DLD1 (cell line): Measurements from ENCODE around the gene MAGI1.
"Not testable (repeated sequence)": the region's sequence is repeated elsewhere in the genome, so short reads cannot be mapped to it uniquely, and the experiment has no call there.

Experiments used
- in situ Hi-C: cut with HindIII; loops from 2 replicates; pipeline ENCODE4 v1.10.0; 2017; ENCODE audit warnings: low sequenced_read_pairs

MAGI1 gene

DNA sequence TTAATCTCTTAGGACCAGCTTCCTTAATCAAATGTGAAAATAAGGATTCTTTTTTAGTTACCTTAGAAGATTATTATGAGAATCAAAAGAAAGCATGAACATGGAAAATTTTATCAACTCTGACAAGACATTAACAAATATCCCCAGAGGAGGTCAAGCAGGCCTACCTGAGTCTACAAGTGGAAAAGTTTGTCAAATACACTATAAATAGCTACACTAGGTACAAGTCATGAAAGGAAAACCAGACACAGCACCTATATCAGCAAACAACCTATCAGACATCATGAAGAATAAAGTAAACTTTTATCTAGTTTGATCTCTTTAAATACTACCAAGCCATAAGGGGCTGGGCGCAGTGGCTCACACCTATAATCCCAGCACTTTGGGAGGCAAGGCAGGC lies 126.1 kb downstream of the MAGI1 start:
- in situ Hi-C loops: no loop called here

DNA sequence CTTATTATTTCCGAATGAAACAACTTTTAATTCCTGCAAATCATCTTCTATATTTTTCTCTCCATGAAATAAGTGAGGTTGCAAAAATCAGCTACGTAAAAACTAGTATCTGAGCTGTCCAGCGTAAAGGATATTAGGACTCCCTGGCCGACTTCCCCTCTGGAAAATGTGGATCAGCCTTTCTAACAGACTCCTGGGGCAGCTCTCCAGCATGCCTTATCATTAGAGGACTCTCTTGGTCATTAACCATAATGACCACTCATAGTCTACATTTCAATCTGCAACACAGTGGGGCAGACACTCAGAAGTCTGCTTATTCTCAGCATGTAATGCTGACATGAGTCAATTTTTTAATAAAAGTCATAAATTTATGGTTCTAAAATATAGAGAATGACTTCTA lies 130.1 kb downstream of the MAGI1 start:
- in situ Hi-C loops: no loop called here

DNA sequence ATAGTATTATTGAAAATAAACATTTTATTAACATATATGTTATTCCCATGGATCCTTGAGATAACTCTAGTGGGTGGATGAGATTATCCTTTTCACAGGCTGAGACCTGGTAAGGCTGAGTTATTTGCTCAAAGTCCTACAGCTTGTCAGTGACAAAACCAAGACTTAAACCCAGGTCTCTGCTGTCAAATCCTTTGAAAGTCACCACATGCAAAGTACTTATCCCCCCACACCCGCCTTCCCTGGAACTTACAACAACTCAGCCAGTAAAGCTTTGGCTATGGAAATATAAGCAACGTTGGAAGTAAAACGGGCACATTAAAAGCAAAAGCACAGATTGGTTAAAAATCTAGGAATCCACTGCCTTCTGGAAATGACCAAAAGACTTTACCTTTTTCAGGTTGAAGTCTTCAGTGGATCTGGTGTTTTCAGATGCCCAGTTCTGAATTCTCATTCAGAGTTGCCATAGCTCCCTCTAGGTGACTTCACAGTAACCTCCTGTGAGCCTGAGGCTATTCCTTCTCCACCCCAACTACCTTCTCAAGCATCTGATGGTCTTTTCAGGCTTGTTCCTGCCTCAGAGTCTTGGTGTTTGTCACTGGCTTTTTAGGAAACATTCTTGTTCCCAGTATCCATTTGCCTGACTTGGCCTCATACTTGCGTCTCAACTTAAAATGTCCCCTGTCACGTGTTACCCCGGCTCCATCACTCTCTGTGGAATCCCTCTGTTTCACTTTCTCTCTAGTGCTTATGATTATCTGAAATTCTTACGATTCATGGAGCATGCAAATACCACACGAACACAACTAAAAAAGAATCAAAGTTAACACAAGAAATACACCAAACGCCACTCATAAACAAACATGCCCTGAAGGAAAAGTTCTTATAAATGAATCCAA lies 131.2 kb downstream of the MAGI1 start:
- in situ Hi-C loops: no loop called here

DNA sequence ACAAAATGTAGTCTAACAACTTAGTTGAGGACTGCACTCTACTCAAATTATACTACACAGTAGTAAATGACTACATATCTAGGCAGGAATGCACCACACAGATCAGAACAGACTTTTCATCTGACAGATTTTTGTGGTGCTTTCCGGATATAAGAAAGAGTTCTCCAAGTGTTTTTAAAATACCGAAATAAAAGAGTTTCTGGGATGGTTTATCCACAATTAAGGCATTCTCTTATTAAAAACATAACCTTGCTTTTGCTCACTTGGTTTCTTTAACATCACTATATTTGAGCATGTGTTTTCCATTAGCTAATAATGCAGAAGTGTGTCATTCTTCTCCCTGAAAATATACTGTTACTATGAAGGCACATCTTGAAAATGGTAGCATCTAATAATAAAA lies 132.9 kb downstream of the MAGI1 start:
- in situ Hi-C loops: no loop called here

DNA sequence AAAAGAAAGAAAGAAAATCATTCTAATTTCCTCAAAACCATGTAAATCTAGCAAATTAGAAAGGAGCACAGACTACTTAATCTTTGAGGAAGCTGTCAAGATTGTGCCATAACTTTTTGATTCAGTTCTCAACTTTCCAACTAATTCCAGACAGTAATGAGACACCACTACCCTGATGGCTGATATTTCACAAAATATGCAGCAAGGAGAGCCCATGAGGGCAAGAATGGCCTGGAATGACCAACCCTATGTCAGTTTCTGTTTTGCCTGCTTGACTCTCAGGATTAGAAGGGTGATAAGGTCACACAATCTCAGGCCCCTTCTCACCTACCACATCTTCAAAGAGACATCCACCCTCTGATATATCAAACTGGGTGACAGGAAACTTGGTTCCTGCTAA lies 134.7 kb downstream of the MAGI1 start:
- in situ Hi-C loops: no loop called here

DNA sequence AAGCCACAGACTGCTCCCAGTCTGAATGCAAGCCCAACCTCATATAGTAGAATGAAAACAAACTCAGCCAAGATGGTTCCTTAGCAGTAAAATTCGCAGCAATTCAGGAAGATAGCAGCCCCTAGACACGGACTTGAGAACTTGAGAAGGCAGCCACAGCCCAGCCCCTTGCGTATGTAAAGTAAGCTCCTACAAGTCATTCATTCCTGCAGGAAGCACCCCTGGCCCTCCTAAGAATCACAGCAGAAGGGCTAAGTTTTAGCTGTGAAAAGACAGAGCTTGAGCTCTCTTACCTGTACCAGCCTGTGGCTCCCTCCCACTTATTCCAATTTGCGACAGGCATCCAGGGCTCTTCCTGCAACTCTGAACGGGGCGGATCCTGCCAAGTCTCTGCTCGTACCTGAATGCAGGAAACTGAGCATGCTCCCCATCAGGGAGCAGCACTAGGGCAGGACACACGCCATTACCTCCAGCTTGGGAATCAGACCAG lies 136.4 kb downstream of the MAGI1 start:
- in situ Hi-C loops: no loop called here

DNA sequence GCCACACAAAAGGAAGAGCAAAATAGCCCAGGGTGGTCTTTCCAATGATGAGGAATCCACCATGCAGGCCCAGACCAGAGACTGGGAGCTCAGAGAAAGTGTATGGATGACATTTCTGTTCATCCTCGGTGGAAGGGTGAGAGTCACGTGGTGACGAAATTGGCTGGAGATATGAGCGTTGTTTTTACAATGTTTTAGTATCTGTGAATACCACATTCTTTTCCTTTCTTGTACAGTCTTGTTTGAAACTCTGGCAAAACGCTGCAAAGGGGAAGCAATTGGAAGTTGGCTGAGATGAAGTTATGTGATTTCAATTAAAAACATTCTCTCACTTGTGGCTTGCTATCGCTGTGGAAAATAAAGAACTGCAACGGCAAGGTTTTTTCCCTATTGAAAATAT lies 137.5 kb downstream of the MAGI1 start:
- in situ Hi-C loops: no loop called here

DNA sequence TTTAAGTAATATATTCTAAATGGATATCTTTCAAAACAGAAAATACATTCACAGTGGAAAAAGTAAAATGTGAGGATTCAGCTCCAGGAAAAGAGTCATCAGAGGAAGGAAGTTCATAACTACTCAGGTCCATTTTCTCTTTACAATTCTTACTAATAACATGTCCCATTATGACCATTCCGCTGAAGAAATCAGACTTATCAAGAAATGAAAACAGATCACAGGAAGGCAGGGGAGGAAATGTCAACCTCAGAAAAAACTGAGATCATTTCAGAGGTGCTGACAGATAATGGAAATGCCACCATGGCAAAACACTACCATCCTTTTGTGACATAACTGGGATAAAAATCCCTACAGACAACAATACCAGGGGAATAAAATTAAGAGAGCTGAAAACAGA lies 139.5 kb downstream of the MAGI1 start:
- in situ Hi-C loops: no loop called here

DNA sequence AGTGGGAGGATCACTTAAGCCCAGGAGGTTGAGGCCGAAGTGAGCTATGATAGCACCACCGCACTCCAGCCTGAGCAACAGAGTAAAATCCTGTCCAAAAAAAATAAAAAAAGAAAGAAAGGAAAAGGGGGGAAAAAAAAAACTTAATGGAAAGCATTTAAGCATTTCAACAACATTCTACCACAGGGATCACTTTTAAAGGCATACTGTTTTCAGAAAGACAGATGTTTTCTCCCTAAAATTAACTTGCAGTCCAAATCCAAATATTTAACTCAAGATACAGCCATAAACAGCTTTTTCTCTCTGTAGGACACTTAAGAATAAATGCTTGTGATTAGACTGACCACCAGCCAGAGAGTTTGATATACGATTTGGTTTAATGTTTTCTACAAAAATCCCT lies 141.0 kb downstream of the MAGI1 start:
- in situ Hi-C loops: no loop called here

DNA sequence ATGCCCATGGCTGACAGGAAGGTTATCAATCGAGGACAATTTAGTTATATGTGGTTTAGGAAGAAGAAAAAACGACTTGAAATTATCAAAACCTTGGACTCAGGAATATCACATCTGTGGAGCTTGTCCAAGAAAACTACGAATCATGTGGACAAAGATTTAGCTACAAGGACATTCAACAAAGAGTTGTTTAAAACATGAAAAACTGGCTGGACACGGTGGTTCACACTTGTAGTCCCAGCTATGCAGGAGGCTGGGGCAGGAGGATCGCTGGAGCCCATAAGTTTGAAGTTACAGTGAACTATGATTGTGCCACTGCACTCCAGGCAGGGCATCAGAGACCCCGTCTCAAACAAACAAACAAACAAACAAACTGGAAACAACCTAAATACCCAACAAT lies 142.4 kb downstream of the MAGI1 start:
- in situ Hi-C loops: no loop called here

DNA sequence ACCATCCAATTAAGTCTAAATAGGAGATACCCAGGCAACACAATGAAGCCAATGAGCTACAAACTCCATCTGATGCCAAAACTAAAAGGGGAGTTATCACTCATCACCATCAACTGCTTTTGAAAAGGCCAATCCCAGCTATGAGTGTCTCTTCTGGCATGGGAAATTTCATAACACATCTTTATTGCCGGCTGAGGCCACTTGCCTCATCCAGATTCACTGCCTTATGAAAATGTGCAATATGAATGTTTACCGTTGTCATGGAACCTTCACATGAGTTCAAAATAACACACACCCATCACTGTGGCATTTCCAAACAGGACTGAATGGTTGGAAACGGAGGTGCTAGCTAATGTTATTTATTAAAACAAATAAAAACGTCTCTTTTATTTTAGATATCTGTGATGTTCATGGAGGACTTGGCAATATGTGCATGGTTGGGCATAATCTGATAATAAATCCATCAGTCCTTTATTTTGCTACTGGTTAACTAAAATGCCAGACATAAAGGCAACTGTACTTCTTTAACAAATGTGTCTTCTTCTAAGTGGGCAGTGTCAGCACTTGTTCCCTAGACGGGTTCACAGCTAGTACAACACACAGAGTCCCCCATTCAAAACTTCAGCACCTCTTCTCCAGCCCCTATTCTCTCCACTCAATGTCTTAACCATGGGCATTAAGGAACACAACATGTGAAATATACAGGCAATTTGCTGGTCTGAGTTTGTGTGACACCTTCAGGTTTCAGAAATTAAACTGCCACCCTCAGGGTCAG lies 143.9 kb downstream of the MAGI1 start:
- in situ Hi-C loops: no loop called here

DNA sequence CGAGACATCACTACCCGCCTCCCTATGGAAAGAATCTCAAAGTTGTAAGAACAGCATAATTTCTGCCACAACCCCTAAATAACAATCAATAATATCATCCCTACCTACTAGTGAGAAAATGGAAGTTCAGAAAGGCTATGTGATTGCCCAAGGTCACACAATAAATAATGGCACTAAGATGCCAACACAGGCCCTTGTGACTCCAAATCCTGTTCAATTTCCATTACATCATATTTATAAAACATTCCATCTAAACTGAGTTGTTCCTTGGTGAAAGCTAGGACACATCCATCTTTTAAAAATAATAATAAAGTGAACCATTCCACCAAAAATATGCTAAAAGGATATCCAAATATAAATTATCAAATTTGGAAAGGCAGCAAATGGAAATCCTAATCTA lies 144.6 kb downstream of the MAGI1 start:
- in situ Hi-C loops: no loop called here

DNA sequence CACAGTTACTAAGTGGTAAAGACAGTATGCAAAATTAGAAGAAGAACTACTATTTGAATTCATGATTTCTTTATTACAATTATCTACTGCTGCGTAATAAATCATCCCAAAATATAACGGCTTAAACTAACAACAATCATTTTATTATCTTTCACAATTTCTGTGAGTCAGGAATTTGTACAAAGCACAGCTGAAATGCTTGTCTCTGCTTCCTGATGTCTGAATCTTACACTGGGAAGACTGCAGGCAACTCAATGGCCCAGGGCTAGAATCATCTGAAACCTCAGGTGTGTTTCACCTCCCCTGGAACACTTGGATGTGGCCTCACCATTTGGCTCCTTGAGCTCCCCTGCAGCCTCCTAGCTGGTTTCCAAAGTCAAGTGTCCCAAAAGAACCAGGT lies 145.1 kb downstream of the MAGI1 start:
- in situ Hi-C loops: no loop called here

DNA sequence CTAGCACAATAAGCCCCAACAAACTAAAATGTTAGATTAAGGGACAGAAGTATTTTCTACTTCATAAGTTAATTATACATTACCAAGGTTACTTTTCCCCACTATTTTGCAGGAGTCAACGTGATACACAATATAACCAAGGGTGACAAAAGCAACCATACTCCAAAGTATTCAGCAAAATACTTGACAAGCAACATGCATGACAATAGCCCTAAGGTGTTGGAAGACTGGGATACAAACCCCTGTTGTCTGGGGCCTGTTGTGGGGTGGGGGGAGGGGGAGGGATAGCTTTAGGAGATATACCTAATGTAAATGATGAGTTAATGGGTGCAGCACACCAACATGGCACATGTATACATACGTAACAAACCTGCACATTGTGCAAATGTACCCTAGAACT lies 147.2 kb downstream of the MAGI1 start:
- in situ Hi-C loops: not testable (repeated sequence)

DNA sequence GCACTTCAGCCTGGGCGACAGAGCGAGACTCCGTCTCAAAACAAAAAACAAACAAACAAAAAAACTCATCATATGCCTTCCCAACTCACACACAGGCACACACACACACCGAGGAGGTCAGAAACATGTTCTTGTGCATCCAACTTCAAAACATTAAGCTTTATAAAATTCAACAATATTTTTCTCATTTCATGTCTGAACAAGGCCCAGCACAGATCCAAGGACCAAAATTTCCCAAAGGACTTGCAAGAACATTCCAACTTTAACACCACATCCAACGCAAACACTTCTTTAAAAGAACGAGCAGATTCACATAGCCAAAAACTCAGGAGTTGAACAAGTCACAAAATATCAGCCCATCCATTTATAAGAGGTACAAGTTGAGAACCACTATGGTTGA lies 148.4 kb downstream of the MAGI1 start:
- in situ Hi-C loops: no loop called here

DNA sequence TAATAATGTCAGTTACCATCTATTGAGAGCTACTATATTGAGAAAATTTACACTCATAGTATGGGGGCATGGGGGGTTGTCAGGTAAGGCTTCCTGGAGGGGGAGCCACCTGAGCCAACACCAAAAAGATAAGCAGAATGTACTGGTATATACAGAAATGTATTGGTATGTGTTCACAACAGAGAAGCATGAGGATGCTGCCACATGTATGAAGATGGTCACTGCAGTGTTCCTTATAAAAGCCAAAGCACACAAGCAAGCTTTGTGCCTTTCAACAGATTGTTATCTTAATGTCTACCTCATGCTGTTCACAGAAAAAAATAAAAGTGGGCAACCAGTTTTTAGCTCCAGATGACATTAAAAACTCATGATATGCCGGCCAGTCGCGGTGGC lies 149.0 kb downstream of the MAGI1 start:
- in situ Hi-C loops: no loop called here

DNA sequence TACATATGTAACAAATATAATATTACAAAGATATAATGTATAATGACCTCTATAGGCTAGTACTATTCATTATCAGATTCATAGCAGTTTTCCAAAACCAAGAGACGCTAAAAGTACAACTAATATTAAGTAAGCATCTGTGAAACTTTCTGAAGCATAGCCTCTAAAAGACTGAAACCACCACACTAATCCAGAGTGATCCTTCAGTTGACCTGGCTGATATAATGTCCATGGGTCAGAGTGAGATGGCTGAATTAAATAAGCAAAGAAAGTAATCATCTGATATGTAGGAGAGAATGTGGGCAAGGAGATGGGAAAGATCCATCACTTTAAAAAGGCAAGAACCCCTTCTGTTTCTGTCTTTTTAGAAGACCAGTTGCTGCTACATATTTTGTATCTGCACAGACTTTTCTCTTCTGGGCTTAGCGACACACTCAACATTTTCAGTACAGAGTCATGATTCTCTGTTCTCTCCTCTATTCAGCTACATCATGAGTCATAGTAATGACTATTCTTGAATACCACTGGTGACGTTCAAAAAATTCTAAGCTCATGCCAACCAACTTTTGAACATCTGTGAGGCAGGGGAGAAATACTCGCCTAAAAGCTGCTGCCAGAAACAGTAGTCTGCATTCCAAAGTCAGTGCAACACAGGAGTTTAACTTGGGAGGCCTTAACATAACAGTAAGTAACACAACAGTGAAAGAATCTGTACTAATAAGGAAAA lies 149.6 kb downstream of the MAGI1 start:
- in situ Hi-C loops: no loop called here

DNA sequence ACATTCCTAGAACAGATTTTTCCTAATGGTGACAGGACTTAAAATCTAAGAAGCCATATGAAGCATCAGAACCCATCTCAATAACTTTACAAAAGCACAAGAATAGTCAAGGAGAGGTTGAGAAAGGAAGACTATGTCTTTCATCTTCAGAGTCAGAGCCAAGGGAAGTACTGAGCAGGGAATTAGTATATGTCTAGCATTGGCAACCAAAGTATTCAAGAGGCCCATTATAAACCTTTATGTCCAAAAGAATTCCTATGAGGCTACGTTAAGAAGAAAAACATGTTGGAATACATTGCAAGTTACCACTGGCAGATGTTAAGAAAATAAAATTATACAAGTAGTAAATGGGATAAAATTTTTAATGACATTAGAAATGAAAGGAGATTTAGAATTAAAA lies 150.5 kb downstream of the MAGI1 start:
- in situ Hi-C loops: no loop called here

DNA sequence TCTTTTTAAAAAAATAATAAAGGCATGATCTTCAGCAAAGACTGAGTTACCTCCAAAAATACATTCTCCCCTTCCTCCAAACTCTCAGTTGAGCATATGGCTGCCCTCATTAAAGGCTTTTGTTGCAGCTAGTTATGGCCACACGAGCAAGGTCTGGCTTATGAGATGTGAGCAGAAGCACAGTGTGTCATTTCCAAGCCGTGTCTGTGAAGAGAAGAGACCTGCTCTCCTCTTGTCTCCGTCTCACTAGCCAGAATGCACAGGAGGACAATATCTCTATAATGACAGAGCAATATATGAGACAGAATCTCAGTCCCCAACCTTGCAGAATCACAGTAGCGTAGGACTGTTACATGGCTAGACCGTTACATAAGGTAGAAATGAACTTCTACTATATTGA lies 152.3 kb downstream of the MAGI1 start:
- in situ Hi-C loops: no loop called here

DNA sequence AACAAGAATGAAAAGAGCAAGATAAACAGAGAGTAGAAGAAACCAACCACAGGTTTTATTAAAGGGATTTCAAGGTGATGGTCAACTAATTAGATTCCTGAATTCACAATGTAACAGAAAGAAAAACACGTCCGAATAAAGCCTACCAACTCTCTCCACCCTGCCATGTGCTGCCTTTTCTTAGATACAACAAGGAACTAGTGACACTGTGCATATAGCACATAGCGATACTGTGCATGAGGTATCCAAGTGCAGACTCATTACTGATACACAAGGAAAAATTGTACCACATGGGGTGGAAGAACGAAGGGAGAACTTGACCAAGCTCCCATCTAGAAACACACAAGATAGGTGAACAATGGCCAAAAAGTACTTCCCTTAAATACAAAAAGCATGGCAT lies 154.6 kb downstream of the MAGI1 start:
- in situ Hi-C loops: no loop called here

DNA sequence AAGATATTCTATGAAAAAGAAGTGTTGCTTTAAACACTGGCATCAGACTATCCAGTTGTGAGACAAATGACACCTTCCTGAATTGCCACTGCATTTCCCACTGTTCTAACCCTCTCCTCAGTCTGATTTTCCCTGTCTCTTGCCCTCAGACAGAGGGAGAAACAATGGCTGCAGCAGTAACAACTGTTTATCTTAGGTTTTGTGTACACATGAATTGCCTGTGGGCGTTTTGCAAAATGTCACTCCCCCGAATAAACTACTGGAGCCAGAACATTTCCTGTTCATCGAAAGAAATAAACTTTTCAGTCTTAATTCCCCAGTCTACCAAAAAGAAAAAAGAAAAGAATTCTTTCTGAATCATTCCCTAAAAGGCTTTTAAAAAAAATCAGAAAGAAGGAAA lies 155.1 kb downstream of the MAGI1 start:
- in situ Hi-C loops: no loop called here
